Measurements from ENCODE around the gene SOCS3.

DNA sequence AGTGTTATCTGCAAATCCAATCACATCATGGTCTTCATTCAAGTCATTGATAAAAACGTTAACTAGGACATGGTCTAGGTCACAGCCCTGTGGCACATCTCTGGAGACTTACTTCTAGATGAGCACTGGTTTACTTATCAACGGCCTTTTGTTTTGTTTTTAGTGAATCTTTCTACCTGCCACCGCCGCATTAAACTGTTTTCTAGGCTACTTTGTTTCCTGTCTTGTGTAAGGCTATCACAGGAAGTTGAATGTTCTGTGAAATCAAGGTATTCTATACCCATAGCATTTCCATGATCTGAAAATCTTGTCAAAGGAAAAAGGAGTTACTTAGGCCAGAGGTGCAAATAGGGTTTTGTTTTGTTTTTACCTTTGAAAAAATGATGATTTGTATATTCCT is 26.9 kb downstream of the SOCS3 start:
- TF ChIP-seq, protein P1, sequence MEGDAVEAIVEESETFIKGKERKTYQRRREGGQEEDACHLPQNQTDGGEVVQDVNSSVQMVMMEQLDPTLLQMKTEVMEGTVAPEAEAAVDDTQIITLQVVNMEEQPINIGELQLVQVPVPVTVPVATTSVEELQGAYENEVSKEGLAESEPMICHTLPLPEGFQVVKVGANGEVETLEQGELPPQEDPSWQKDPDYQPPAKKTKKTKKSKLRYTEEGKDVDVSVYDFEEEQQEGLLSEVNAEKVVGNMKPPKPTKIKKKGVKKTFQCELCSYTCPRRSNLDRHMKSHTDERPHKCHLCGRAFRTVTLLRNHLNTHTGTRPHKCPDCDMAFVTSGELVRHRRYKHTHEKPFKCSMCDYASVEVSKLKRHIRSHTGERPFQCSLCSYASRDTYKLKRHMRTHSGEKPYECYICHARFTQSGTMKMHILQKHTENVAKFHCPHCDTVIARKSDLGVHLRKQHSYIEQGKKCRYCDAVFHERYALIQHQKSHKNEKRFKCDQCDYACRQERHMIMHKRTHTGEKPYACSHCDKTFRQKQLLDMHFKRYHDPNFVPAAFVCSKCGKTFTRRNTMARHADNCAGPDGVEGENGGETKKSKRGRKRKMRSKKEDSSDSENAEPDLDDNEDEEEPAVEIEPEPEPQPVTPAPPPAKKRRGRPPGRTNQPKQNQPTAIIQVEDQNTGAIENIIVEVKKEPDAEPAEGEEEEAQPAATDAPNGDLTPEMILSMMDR (IDR thresholded peaks at IDR 0.05), result no peak
- TF ChIP-seq POLR2A (IDR thresholded peaks at IDR 0.05), result no peak
